Measurements from ENCODE around the gene RPRD1B. TPM values are rescaled to one million over a fixed set of nuclear protein-coding genes. Genes with fewer than 3 reads are reported as not detected.

RPRD1B gene
- total and polyA plus RNA-seq, 2 of the 8 experiments (the other 6 are each of a cell fraction or from before 2014, with no cell fraction given) = 10.3 to 20.9 TPM

DNA sequence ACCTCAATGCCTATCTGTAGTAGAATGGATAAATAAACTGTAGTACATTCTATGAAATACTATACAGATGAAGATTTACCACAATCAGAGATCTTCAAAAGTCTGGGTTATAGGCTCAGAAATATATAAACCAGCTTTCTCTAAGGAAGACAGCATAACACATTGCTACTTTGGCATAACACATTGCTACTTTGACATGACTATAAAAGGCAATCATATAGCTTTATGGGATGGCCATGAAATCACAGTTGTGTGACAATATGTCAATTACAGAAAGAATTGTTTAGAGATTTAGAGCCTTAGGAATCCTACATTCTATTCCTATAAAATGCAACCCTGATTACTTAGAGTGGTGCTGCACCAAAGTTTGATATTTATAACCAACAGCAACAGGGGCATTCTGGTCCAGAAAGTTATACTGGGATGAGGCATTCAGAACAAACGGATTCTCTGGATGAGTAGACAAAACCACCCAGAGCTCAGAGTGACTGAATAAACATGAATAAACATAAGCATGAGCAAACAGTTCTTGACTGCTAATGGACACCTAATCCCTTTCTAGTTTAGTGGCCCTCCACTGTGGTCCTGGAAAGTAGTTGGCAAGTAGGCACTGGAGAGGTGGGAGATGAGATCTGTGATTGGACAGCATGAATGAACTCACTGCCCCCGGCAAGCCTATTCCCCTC lies 12.3 kb upstream of the RPRD1B start (continued):
- TF ChIP-seq TAF7 (optimal IDR thresholded peaks at IDR 0.05; ENCODE audit: borderline replicate concordance, low read depth, low read length) (no peak), ZNF274 (IDR thresholded peaks at IDR 0.05; ENCODE audit: borderline replicate concordance, extremely low read depth, low read length) (no peak), POLR2AphosphoS5 (IDR thresholded peaks at IDR 0.05; ENCODE audit: low read depth, low read length) (no peak), CBX5 (IDR thresholded peaks at IDR 0.05; ENCODE audit: low read depth, low read length) (no peak), NANOG (IDR thresholded peaks at IDR 0.05; ENCODE audit: insufficient read depth, low read depth, low read length, poor library complexity, severe bottlenecking) (no peak), KDM4A (IDR thresholded peaks at IDR 0.05; ENCODE audit: low read depth, low read length, severe bottlenecking) (no peak), ASH2L (IDR thresholded peaks at IDR 0.05; ENCODE audit: low read length) (no peak)
